Measurements from ENCODE around the gene SERPINE1. TPM values are rescaled to one million over a fixed set of nuclear protein-coding genes. Genes with fewer than 3 reads are reported as not detected.
"Not testable (repeated sequence)": the region's sequence is repeated elsewhere in the genome, so short reads cannot be mapped to it uniquely, and the experiment has no call there.

Gene SERPINE1
- total RNA-seq, 1 experiment from 2014 or later, result 12.8 TPM

GRCh38 chr7:101129603-101130117 is 2.8 kb downstream of the SERPINE1 start (continued):
- TF ChIP-seq REST (IDR thresholded peaks at IDR 0.05; ENCODE audit: low read depth) (no peak), RAD21 (IDR thresholded peaks at IDR 0.05; ENCODE audit: low read depth) (no peak), ZFX (IDR thresholded peaks at IDR 0.05) (no peak), MAX (IDR thresholded peaks at IDR 0.05) (no peak)

GRCh38 chr7:101132626-101133600 is 6.0 kb downstream of the SERPINE1 start:
- DNase-seq (ENCODE audit: low read depth, low spot score); H3K36me3 ChIP-seq (ENCODE audit: control insufficient read depth in 1 of 2, insufficient read depth in 2 of 2, low read length in 2 of 2); H3K4me3 ChIP-seq (replicated peaks in 1 of 2; ENCODE audit: low read depth in 1 of 2, low read length in 2 of 2); RAD21 ChIA-PET (ENCODE audit: low non-redundant PET in 1 of 2, low total read pairs in 2 of 2, uncharacterized antibody in 2 of 2, unreplicated experiment in 2 of 2); H2AFZ ChIP-seq (ENCODE audit: low read depth, low read length, poor library complexity, severe bottlenecking); H3K9me2 ChIP-seq (ENCODE audit: insufficient read depth); intact Hi-C loops (cut with micrococcal nuclease); H3K4me2 ChIP-seq (ENCODE audit: low read length); H3K79me2 ChIP-seq (ENCODE audit: insufficient read depth, low read length); H3K27me3 ChIP-seq (ENCODE audit: insufficient read depth, low read length); H3K9ac ChIP-seq (ENCODE audit: low read length); BruUV-seq (replicated peaks); ATAC-seq; POLR2A ChIA-PET; H3K9me3 ChIP-seq (ENCODE audit: control insufficient read depth in 1 of 2, insufficient read depth in 1 of 2, low read depth in 1 of 2, low read length in 2 of 2); H3K27ac ChIP-seq (ENCODE audit: low read depth, low read length); H4K20me1 ChIP-seq (ENCODE audit: insufficient read depth): not testable (repeated sequence)
- CTCF ChIA-PET, result interaction anchor here (2.7 kb wide), 1 partner anchor 11 kb away, joined by 12 read pairs; no protein-coding TSS in a partner anchor
- H3K4me1 ChIP-seq (ENCODE audit: control insufficient read depth in 1 of 2, insufficient read depth in 2 of 2, low read length in 2 of 2), result peaks cover 5 to 36% of the 10 kb centered on the region in 2 experiments
